Dendritic cell treated with granulocyte-macrophage colony-stimulating factor and Interleukin-4, amounts not matched to agents 40 ng/mL and 50 ng/mL, for 4 days (primary cell): ENCODE measurements around the gene PACS2.
"Not testable (repeated sequence)": the region's sequence is repeated elsewhere in the genome, so short reads cannot be mapped to it uniquely, and the experiment has no call there.

Experiments
- H3K27ac Mint-ChIP-seq: one replicate; pipeline ENCODE4 v1.8.0; 2022; ENCODE audit warnings: mild to moderate bottlenecking, mixed read lengths
- H3K27me3 Mint-ChIP-seq: one replicate; pipeline ENCODE4 v1.8.0; 2022; ENCODE audit warnings: mild to moderate bottlenecking, mixed read lengths
- H3K36me3 Mint-ChIP-seq: one replicate; pipeline ENCODE4 v1.8.0; 2022; ENCODE audit warnings: low read depth, mixed read lengths
- H3K4me1 Mint-ChIP-seq: one replicate; pipeline ENCODE4 v1.8.0; 2022; ENCODE audit warnings: low read depth, mixed read lengths
- H3K4me3 Mint-ChIP-seq: one replicate; pipeline ENCODE4 v1.8.0; 2022; ENCODE audit warnings: mild to moderate bottlenecking, moderate library complexity, mixed read lengths
- H3K9me3 Mint-ChIP-seq: one replicate; pipeline ENCODE4 v1.8.0; 2022; ENCODE audit warnings: mixed read lengths
- intact Hi-C: fragments of 100-400 bp; cut with micrococcal nuclease; formaldehyde crosslinking; loops from one replicate; pipeline ENCODE4 v1.15.0; 2022

The PACS2 gene

DNA sequence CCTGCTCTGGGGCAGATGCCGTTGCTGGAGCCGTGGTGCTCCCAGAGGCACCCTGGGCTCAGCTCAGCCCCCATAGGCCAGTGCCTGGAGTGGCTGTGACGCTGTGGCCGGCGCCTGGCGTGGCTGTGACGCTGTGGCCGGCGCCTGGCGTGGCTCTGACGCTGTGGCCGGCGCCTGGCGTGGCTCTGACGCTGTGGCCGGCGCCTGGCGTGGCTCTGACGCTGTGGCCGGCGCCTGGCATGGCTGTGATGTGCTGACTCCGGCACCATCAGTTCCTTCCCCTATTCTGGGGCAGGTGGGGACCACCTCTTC is 20.6 kb downstream of the PACS2 start:
- H3K4me3 Mint-ChIP-seq: not testable (repeated sequence)

DNA sequence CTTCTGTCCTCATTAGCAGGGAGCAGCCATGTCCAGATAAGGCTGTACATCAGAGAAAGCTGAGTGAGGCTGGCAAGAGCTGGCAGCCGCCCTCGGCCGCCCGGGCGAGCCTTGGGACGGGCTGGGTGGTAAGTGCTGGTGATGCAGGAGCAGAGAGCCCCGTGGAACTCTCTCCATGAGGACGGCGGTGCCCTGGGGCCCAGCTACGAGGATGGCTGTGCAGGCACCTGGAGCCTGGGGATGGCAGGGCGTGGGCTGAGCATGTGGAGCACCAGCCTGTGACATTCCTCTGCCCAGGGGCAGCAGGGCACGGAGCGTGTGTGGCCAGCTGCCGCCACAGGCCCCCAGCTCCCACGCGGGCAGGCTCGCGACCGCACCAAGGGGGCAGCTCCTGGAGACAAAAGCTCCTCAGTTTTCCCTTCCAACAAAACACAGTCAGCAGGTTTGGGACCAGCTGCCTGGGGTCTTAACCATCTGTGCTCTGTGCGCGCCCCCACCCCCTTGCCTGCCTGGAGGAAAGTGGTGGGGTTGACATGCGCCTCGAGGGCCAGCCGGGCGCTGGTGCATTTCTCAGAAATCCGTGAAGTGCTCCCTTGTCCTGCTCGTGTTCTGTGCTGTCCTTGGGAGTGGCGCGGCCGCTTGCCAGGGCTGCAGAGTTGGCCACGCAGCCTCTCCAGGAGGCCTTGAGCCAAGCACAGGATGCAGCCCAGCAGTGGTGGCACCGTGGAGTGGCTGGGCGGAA is 21.4 kb downstream of the PACS2 start:
- H3K9me3 Mint-ChIP-seq: no peaks in the 10 kb centered on the region
- peaks cover 3% of the 10 kb centered on the region for H3K27me3 Mint-ChIP-seq
- no peak overlapping the region for H3K27ac Mint-ChIP-seq
- H3K4me3 Mint-ChIP-seq: no peak overlapping the region
- peaks cover 37% of the 10 kb centered on the region for H3K36me3 Mint-ChIP-seq
- peaks cover 64% of the 10 kb centered on the region for H3K4me1 Mint-ChIP-seq
- intact Hi-C loops: no loop called here

More for the DNA sequence above, 20.6 kb downstream of the PACS2 start:
- H3K9me3 Mint-ChIP-seq, intact Hi-C loops, H3K27ac Mint-ChIP-seq, H3K27me3 Mint-ChIP-seq: not testable (repeated sequence)
- H3K36me3 Mint-ChIP-seq: peaks cover 37% of the 10 kb centered on the region
- H3K4me1 Mint-ChIP-seq: peaks cover 64% of the 10 kb centered on the region

DNA sequence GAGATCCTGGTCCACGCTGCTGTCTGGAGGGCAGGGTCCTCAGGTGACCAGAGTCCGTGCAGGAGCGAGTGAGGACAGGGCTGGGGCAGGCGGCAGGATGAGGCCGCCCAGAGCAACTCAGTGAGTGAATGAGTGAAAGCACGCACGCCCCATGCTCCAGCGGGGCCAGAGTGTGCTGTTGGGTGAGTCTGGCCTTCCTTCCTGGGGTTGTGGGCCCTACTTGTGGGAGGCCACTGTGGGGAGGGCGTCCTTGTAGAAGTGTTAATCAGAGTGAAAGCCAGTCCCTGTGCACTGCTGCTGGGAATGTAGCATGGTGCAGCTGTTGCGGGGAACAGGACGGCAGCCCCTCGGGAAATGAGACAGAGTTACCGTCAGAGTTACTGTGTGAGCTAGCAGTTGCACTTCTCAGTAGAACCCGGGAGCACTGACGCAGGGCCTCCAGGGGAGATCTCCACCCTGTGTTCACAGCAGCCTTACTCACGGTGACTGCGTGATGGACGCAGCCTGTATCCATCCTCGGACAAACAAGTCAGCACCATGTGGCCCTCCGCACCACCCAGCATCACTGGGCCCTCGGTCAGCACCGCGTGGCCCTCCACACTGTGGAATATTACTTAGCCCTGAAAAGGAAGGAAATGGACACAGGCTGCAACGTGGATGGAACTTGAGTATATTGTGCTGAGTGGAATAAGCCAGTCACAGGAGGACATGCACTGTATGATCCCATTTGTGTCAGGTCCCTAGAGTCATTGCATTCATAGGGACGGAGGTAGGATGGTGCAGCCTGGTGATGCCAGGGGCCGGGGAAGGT is 22.1 kb downstream of the PACS2 start:
- Mint-ChIP-seq H3K4me1 (peaks cover 63% of the 10 kb centered on the region), H3K27me3 (peaks cover 3% of the 10 kb centered on the region), H3K4me3 (no peak overlapping the region), H3K9me3 (no peaks in the 10 kb centered on the region), H3K27ac (no peak overlapping the region), H3K36me3 (peaks cover 38% of the 10 kb centered on the region)
- intact Hi-C loops: no loop called here

DNA sequence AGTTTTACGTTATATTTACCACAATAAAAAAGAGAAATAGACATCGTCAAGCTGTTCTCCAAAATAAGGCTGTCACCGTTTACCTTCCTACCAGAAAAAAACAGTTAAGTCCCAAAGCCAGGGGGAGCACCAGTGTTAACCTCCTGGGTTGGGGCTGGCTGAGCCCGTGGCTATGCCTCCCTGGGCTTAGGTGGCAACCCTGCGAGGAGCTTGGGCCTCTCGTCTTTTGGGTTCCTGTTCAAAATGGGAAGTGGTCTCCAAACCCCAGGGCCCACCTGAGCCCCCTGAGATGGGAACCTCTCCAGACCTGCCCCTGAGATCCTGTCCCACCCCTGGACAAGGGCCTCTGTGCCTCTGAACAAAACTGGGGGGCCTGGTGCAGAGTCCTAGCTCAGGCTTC is 22.9 kb downstream of the PACS2 start:
- Mint-ChIP-seq H3K36me3 (peaks cover 44% of the 10 kb centered on the region), H3K9me3 (no peaks in the 10 kb centered on the region), H3K4me3 (no peak overlapping the region), H3K27me3 (peaks cover 3% of the 10 kb centered on the region), H3K27ac (peak overlapping the region; percentile 71), H3K4me1 (peaks cover 63% of the 10 kb centered on the region)
- intact Hi-C loops: no loop called here

DNA sequence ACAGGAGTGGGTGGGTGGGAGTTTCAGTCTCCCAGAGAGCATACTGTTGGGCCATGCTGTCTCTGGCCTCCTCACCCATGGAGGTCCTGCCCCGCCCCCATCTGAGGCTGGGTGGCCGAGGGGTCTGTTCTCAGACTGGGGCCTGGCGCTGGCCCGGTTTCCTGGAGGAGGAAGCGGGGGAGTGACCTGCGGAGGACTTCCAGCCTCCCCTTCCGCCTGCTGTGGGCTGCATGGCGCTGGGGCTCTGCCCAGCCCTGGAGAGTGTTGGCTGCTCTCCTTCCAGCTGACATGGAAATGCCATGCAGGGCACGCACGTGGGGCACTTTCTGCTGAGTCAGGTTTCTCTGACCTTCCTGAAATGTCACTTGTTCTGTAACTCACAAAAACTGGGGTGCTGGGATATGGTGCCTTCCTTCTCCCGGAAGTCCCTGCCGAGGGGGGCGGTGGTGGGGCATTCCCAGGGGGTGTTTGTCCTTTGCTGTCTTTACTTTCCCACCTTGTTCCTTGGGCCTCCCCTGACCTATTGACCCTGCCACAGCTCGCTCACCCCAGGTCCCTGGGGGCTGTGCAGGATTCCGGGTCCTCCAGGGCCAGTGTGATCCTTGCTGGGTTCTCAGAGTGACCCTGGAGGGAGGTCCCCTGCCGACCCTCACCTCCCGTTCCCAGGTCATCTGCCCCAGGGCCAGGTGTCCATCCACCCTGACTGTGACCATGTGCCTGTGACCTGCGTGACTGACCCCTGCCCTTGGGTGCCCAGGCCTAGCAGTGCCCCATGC is 23.6 kb downstream of the PACS2 start:
- peaks cover 3% of the 10 kb centered on the region for H3K27me3 Mint-ChIP-seq
- peaks cover 40% of the 10 kb centered on the region for H3K36me3 Mint-ChIP-seq
- peaks cover 61% of the 10 kb centered on the region for H3K4me1 Mint-ChIP-seq
- no peaks in the 10 kb centered on the region for H3K9me3 Mint-ChIP-seq
- peak overlapping the region; percentile 71 for H3K27ac Mint-ChIP-seq
- H3K4me3 Mint-ChIP-seq: no peak overlapping the region
- intact Hi-C loops: no loop called here

DNA sequence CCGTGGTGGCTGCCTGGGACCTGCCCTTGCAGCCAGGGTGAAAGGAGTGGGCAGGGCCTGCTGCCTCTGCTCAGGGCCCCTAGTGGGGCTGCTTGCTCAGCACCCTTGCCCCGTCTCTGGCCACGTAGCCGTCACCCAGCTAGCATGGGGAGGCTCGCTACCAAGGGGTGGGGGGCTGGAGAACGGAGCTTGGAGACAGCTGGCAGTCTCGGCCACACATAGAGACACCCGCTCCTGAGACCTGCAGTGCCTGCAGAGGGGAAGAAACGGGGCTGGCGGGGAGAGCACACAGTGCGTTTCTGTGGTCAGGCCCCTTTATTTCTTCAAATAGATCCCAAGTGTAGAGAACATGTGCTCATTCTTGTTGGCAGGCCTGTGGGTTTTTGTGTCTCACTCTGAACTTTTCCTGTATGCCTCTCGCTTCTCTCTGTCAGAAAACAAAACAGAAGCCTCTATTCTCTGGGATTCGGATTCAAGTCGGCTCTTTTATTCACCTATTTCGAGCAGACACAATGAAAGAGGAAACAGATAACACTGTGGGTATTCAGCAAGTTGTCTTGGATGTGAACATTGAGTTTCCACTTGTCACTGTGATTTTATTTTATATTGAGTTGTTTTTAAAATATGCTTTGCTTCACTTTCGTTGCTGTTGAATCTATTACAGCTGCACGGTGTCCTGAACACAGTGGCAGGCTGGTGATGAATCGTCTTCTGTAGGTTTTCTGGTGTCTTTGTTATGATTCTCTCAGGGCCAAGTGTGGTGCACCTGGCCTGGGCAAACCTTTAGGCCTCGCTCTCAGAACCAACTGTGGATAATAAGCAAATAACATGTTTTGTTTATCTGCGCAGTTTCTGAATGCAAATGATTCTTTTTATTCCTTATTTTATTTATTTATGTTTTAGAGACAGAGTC is 26.5 kb downstream of the PACS2 start:
- peaks cover 78% of the 10 kb centered on the region for H3K4me1 Mint-ChIP-seq
- intact Hi-C loops: no loop called here
- H3K4me3 Mint-ChIP-seq: no peak overlapping the region
- H3K27me3 Mint-ChIP-seq: peaks cover 3% of the 10 kb centered on the region
- H3K9me3 Mint-ChIP-seq: no peaks in the 10 kb centered on the region
- H3K36me3 Mint-ChIP-seq: peaks cover 20% of the 10 kb centered on the region
- H3K27ac Mint-ChIP-seq: peak overlapping the region; percentile 59

DNA sequence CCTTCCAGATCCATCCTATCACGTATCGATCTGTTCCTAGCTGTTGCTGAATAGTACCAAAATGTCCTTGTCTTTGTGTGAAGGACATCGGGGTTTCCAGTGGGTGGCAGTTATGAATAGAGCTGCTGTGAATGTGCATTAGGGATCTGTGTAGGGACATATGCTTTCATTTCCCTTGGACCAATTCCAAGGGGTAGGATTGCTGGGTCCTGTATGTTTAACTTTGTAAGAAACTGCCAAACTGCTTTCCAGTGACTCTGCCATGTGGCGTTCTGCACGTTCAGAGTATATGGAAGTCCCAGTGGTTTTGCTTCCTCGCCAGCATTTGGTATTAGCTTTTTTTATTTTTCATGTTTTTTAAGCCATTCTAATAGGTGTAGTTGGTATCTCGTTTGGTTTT is 28.6 kb downstream of the PACS2 start:
- Mint-ChIP-seq H3K27ac (peak overlapping the region; percentile 32), H3K4me1 (peaks cover 57% of the 10 kb centered on the region), H3K27me3 (peaks cover 3% of the 10 kb centered on the region), H3K36me3 (peaks cover 14% of the 10 kb centered on the region), H3K9me3 (no peaks in the 10 kb centered on the region), H3K4me3 (no peak overlapping the region)
- intact Hi-C loops: no loop called here

DNA sequence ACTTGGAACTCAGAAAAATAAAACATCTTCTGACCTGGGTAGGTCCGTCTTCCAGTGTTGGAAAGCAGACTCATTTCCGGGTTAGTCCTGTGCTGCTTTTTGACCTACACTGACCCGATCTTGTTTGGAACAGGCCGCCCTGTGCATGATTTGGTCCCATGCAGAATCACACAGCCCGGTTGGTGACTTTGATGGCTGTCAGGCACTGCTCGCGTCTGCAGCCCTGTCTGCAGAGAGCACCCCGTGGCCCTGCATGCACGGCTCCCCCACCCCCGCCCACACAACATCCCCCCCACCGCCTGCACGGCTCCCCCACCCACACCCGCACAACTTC is 31.6 kb downstream of the PACS2 start:
- H3K27me3 Mint-ChIP-seq: no peaks in the 10 kb centered on the region
- H3K36me3 Mint-ChIP-seq: peaks cover 42% of the 10 kb centered on the region
- no peak overlapping the region for H3K4me3 Mint-ChIP-seq
- H3K9me3 Mint-ChIP-seq: no peaks in the 10 kb centered on the region
- no peak overlapping the region for H3K27ac Mint-ChIP-seq
- intact Hi-C loops: no loop called here
- H3K4me1 Mint-ChIP-seq: peaks cover 34% of the 10 kb centered on the region

DNA sequence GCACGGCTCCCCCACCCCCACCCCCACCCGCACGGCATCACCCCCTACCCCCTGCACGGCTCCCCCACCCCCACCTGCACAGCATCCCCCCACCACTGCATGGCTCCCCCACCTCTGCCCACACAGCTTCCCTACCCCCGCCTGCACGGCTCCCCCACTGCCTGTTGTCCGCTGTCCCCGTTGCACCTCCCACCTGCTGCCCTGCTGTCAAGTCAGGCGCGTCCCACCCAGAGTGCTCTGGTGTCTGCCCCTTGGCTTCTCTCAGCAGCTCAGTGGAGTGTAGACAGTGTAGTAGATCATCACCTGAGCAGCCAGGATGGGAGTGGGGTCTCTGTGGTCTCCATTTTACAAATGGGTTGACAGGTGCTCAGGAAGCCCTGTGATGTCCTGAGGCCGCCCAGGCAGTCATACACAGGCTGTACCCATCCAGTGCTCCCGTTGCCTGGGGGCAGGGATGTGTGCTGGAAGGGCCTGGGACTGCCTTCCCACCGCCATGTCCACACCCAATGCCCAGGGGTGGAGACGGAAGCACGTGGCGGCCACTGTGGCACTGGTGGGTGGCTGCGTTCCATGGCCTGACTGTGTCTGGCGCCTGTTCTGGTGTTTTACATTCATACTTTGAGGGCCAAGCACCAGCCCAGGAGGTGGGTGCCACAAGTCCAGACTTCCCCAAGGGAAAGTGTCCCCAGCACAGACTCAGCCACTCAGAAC is 32.5 kb downstream of the PACS2 start:
- H3K9me3 Mint-ChIP-seq: no peaks in the 10 kb centered on the region
- intact Hi-C loops: no loop called here
- peaks cover 29% of the 10 kb centered on the region for H3K4me1 Mint-ChIP-seq
- peaks cover 38% of the 10 kb centered on the region for H3K36me3 Mint-ChIP-seq
- H3K4me3 Mint-ChIP-seq: no peak overlapping the region
- H3K27ac Mint-ChIP-seq: no peak overlapping the region
- H3K27me3 Mint-ChIP-seq: no peaks in the 10 kb centered on the region

DNA sequence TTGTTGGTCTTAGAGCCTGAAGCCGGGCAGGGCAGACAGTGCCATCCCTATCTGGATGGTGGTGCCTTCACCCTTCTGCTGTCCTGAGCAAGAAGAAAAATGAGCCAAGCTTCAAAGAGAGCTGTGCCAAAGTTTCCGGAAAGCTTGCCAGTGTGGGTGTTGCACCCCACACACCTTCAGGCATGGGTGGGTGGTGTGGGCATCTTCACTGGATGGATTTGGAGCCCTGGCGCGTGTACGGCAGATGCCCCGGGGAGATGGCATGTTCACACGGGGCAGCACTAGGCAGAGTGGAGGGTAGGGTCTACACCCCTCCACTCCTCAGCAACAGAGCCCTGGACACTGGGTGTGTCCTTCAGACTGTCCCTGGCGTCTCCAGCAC is 33.0 kb downstream of the PACS2 start:
- Mint-ChIP-seq H3K27me3 (no peaks in the 10 kb centered on the region), H3K4me1 (peaks cover 27% of the 10 kb centered on the region), H3K36me3 (peaks cover 38% of the 10 kb centered on the region), H3K27ac (no peak overlapping the region), H3K4me3 (no peak overlapping the region), H3K9me3 (no peaks in the 10 kb centered on the region)
- intact Hi-C loops: no loop called here

DNA sequence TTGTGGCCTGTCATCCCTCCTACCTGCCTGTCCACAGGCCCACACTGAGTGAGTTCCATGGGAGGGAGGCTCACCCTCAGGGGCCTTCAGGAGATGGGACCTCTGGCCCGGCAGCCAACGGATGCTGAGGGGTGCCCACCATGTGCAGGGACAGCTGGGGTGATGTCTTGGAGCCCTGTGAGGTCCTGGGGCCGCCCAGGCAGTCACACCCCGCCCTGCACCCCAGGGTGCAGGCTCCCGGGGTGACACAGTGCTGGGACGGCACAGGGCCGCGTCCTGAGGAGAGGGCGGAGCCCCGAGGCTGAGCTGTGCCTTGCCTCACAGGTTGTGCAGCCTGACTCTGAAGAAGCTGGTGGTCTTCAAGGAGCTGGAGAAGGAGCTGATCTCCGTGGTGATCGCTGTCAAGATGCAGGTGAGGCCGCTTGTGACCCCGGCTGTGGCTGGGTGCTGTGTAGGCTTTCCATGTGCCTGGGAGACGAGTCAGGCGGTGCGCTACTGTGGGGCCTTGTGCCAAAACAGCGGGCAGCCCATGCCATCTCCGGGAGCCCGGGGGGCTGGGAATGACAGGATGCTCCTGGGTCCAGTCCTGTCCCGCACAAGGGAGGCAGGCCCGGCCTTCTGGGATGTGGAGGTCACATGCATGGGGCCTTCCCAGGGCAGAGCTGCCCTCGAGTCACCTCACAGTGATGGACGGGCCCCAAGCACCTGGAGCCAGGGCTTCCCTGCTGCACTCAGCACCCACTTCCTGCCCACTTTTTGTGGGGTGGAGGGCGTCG is 33.8 kb downstream of the PACS2 start:
- Mint-ChIP-seq H3K27ac (no peak overlapping the region), H3K9me3 (no peaks in the 10 kb centered on the region), H3K4me3 (no peak overlapping the region), H3K4me1 (peaks cover 20% of the 10 kb centered on the region), H3K27me3 (no peaks in the 10 kb centered on the region), H3K36me3 (peaks cover 46% of the 10 kb centered on the region)
- intact Hi-C loops: no loop called here

DNA sequence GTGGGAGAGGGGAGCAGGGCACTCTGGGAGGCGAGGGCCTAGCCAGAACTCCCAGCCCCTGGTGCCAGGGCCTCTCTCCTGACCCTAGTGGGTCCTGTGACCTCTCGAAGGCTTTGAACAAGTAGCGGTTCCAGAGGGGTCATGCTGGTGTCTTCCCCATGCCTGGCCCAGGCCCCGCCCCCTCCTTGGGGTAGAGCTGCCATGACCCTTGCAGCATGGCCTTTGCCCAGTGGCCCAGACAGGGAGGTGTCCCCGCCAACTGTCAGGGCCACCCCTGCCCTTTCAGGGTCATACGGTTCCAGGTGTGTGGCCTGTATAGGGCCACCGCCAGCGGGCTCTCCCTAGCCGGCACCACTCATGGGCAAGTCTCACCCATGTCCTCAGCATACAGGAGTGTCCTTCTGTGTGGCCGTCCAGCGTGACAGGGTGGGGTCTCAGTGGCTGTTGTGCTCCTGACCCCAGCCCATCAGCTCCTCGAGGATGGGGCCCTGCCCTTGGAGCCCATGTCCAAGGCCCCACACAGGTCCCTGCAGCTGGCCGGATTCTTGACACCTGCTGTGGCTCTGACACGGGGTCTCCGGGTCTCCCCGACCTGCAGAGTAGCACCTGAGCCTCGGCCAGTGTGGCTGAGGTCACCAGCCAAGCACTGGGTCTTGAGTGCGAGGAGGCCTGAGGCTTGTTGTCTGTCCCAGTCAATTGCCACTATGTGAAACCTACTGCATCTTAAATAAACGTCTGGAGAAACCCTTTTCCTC is 34.6 kb downstream of the PACS2 start:
- Mint-ChIP-seq H3K27me3 (no peaks in the 10 kb centered on the region), H3K4me3 (no peak overlapping the region), H3K27ac (no peak overlapping the region), H3K9me3 (no peaks in the 10 kb centered on the region), H3K36me3 (peaks cover 53% of the 10 kb centered on the region), H3K4me1 (peaks cover 16% of the 10 kb centered on the region)
- intact Hi-C loops: no loop called here
